Measurements from ENCODE around the gene GRAMD1A.

DNA sequence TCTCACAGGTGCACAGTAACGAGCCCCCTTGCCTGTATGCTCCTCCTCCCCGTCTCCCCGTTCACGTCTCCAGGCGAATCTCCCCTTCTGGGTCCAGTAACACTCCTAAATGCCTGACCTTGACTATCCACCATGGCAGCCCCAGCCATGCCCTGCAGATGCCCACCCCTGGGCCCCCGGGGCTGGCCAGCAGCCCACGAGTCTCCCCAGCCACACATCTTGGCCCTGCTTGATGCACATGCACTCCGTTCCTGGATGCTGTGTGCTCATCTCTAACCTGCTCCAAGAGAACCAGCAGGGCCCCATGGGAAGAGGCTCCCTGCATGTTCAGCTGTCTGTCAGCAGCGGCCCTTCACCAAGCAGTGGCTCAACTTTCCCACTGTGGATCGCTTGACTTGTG, 73.4 kb downstream of the GRAMD1A start:
- no peak for TF ChIP-seq EZH2phosphoT487 (IDR thresholded peaks at IDR 0.05; ENCODE audit: borderline replicate concordance, low read length)
- no peak for TF ChIP-seq CTCF (IDR thresholded peaks at IDR 0.05; ENCODE audit: low read depth, low read length, poor library complexity, severe bottlenecking)
